Endodermal cell (in vitro differentiated cells): Measurements from ENCODE around the gene PSMG4. TPM values are rescaled to one million over a fixed set of nuclear protein-coding genes. Genes with fewer than 3 reads are reported as not detected.

Experiments
- DNase-seq: peaks from one replicate; pipeline ENCODE4 v3.0.0-alpha.2; 2017
- H3K27ac ChIP-seq: 2 replicates; pipeline ENCODE4 v1.5.1; 2013; ENCODE audit warnings: mild to moderate bottlenecking, low read depth, low read length, moderate library complexity
- H3K27me3 ChIP-seq: 2 replicates; pipeline ENCODE4 v1.6.1; 2013; ENCODE audit warnings: mild to moderate bottlenecking, low read length, moderate library complexity; ENCODE audit not compliant: insufficient read depth, control insufficient read depth, poor library complexity, severe bottlenecking
- H3K36me3 ChIP-seq: 2 replicates; pipeline ENCODE4 v1.7.0; 2013; ENCODE audit warnings: mild to moderate bottlenecking, low read length, moderate library complexity; ENCODE audit not compliant: control insufficient read depth, insufficient read depth
- H3K4me1 ChIP-seq: one replicate; pipeline ENCODE4 v1.7.0; 2013; ENCODE audit warnings: low read length; ENCODE audit not compliant: control insufficient read depth, insufficient read depth
- H3K4me3 ChIP-seq: 2 replicates; pipeline ENCODE4 v1.5.1; 2013; ENCODE audit warnings: mild to moderate bottlenecking, low read length, moderate library complexity
- H3K9ac ChIP-seq: 2 replicates; pipeline ENCODE4 v1.6.1; 2013; ENCODE audit warnings: mild to moderate bottlenecking, low read length, moderate library complexity; ENCODE audit not compliant: poor library complexity, severe bottlenecking; ENCODE audit errors: extremely low read depth
- H3K9me3 ChIP-seq: 2 replicates; pipeline ENCODE4 v1.6.1; 2013; ENCODE audit warnings: mild to moderate bottlenecking, low read length, moderate library complexity; ENCODE audit not compliant: control insufficient read depth
- H3K27ac Mint-ChIP-seq: 2 replicates; pipeline ENCODE4 v1.8.0; 2020; ENCODE audit warnings: mixed read lengths
- H3K27me3 Mint-ChIP-seq: 2 replicates; pipeline ENCODE4 v1.8.0; 2021; ENCODE audit warnings: mild to moderate bottlenecking, mixed read lengths; ENCODE audit not compliant: insufficient read depth
- H3K36me3 Mint-ChIP-seq: 2 replicates; pipeline ENCODE4 v1.8.0; 2020; ENCODE audit warnings: low read depth, mixed read lengths
- H3K4me1 Mint-ChIP-seq: 2 replicates; pipeline ENCODE4 v1.8.0; 2020; ENCODE audit warnings: mixed read lengths
- H3K4me3 Mint-ChIP-seq: 2 replicates; pipeline ENCODE4 v1.8.0; 2020; ENCODE audit warnings: mild to moderate bottlenecking, moderate library complexity, mixed read lengths
- H3K9me3 Mint-ChIP-seq: 2 replicates; pipeline ENCODE4 v1.8.0; 2020; ENCODE audit warnings: mild to moderate bottlenecking, mixed read lengths
- WGBS, 2 experiments: methylation state at CpG; one replicate each; pipeline versions ENCODE4 v1.1.5 to v1.1.7; 2013; ENCODE audit warnings: missing lambda C conversion rate in 2 of 2, mixed read lengths in 1 of 2; ENCODE audit not compliant: insufficient coverage in 1 of 2, insufficient read length in 1 of 2; 5-methylcytosine and 5-hydroxymethylcytosine counted together
- total RNA-seq, 2 donors: library from RNA; stranded (reverse); fragmentation: NEBNext Ultra II Directional in 1 of 2; extraction: Animal tissue kit (Norgen Biotek cat#: 25700) in 1 of 2; gene quantifications; 2 replicates in 1 of 2; 3 replicates in 1 of 2; pipeline ENCODE4 v1.2.1, GENCODE V29; 2021
- TF ChIP-seq, protein P1 (sequence below): fragments of 200-600 bp; sonication (generic); conservative IDR thresholded peaks from 2 replicates; pipeline ENCODE4 v1.5.0; 2021; ENCODE audit warnings: antibody characterized with exemption, mild to moderate bottlenecking

The PSMG4 gene
- total RNA-seq, 2 donors from 2014 or later, result 16.0 to 21.5 TPM

- peak; percentile 34 for DNase-seq
- no peak overlapping the region for H3K27ac Mint-ChIP-seq
- Histone ChIP-seq H3K27ac (peak overlapping the region; percentile 94), H3K4me3 (no peak overlapping the region), H3K27me3 (no peaks in the 10 kb centered on the region), H3K36me3 (no peaks in the 10 kb centered on the region), H3K9ac (no peak overlapping the region), H3K4me1 (peaks cover 9% of the 10 kb centered on the region), H3K9me3 (no peaks in the 10 kb centered on the region)
- H3K36me3 Mint-ChIP-seq, result peaks cover 25% of the 10 kb centered on the region
- no peak overlapping the region for H3K4me3 Mint-ChIP-seq
- TF ChIP-seq, protein P1, sequence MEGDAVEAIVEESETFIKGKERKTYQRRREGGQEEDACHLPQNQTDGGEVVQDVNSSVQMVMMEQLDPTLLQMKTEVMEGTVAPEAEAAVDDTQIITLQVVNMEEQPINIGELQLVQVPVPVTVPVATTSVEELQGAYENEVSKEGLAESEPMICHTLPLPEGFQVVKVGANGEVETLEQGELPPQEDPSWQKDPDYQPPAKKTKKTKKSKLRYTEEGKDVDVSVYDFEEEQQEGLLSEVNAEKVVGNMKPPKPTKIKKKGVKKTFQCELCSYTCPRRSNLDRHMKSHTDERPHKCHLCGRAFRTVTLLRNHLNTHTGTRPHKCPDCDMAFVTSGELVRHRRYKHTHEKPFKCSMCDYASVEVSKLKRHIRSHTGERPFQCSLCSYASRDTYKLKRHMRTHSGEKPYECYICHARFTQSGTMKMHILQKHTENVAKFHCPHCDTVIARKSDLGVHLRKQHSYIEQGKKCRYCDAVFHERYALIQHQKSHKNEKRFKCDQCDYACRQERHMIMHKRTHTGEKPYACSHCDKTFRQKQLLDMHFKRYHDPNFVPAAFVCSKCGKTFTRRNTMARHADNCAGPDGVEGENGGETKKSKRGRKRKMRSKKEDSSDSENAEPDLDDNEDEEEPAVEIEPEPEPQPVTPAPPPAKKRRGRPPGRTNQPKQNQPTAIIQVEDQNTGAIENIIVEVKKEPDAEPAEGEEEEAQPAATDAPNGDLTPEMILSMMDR, result no peak
- H3K4me1 Mint-ChIP-seq, result peaks cover 9% of the 10 kb centered on the region
- H3K27me3 Mint-ChIP-seq, result no peaks in the 10 kb centered on the region
- H3K9me3 Mint-ChIP-seq, result no peaks in the 10 kb centered on the region
- WGBS, 2 experiments, result 94% methylated on average over 20 to 23 of the region's 23 CpGs
Measured at GRCh38 chr6:3283641-3284435, 25.1 kb downstream of the PSMG4 start.

DNA sequence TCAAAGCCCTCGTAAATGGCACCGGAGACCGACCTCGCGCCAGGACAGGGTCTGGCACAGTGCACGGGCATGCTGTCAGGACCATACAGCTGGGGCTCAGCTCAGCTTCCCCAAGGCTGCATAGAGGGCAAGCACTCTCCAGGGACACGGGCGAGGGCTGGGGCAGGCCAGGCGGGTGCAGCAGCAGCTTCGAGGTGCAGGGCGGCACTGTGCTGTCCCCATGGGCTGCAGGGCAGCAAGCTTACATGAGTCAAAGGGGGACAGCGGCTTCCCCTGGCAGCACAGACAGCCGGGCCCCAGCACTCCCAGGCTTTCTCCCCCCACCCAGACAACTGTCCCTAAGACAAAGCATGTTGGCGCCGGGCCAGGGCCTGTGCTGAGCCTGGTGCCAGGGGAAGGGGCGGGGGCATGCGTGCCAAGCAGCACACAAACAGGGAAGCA lies 25.7 kb downstream of the PSMG4 start:
- Histone ChIP-seq H3K36me3 (no peaks in the 10 kb centered on the region), H3K9ac (no peak overlapping the region), H3K4me1 (peaks cover 9% of the 10 kb centered on the region), H3K9me3 (no peaks in the 10 kb centered on the region), H3K4me3 (no peak overlapping the region), H3K27ac (peak overlapping the region; percentile 5), H3K27me3 (no peaks in the 10 kb centered on the region)
- 95 to 97% methylated on average over 6 to 17 of the region's 17 CpGs for WGBS, 2 experiments
- Mint-ChIP-seq H3K27ac (no peak overlapping the region), H3K4me3 (no peak overlapping the region), H3K9me3 (no peaks in the 10 kb centered on the region), H3K4me1 (peaks cover 9% of the 10 kb centered on the region), H3K36me3 (peaks cover 25% of the 10 kb centered on the region), H3K27me3 (no peaks in the 10 kb centered on the region)
- peak; percentile 37 for DNase-seq
- TF ChIP-seq, protein P1, result no peak

DNA sequence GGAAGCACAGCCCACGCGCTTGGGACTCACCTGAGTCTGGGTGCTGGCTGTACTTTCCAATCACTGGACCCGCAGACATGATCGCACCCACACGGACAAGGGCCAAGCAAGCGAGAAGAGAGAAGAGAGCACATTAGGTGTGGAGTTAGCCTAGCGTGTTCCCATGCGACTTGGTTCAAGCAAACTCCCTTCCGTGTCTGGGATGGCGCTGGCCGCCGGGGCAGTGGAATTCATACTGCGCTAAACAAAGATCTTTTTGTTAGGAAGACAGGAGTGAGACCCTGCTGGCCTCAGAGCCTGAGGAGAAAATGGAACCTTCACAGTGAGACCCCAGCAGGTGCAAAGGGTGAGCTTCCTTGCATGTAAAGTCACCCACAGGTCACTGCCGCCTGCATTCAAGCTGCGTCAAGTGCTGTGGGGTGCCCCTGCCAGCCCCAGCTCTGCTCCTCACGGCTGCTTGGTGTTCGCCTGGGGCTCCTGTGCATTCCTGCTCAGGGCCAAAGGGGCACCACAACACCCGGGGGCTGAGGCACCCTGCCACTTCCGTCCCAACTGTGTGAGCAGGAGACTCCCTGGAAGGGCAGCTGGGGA lies 26.4 kb downstream of the PSMG4 start:
- H3K4me1 ChIP-seq, result peaks cover 9% of the 10 kb centered on the region
- H3K27ac ChIP-seq, result peak overlapping the region; percentile 5
- no peaks in the 10 kb centered on the region for H3K27me3 ChIP-seq
- no peaks in the 10 kb centered on the region for H3K36me3 ChIP-seq
- peak; percentile 42 for DNase-seq
- H3K4me3 ChIP-seq, result no peak overlapping the region
- Mint-ChIP-seq H3K4me3 (no peak overlapping the region), H3K36me3 (peaks cover 21% of the 10 kb centered on the region), H3K27ac (no peak overlapping the region), H3K4me1 (peaks cover 9% of the 10 kb centered on the region), H3K27me3 (no peaks in the 10 kb centered on the region), H3K9me3 (no peaks in the 10 kb centered on the region)
- H3K9me3 ChIP-seq, result no peaks in the 10 kb centered on the region
- no peak overlapping the region for H3K9ac ChIP-seq
- WGBS, 2 experiments, result 94 to 98% methylated on average over 17 to 19 of the region's 19 CpGs
- TF ChIP-seq, protein P1, result no peak
